PC-3 (cell line): ENCODE data around the gene TEX28. TPM values are rescaled to one million over a fixed set of nuclear protein-coding genes. Genes with fewer than 3 reads are reported as not detected.
"Not testable (repeated sequence)": the region's sequence is repeated elsewhere in the genome, so short reads cannot be mapped to it uniquely, and the experiment has no call there.

Source experiments
- ATAC-seq: fragments of 200-7000 bp; cut with Tn5 transposase; 2 replicates; pipeline ENCODE4 v1.9.1; 2020; ENCODE audit warnings: mild to moderate bottlenecking, moderate library complexity
- BruUV-seq: library from RNA; stranded (reverse); fragments of 400-500 nt; replicated peaks from 2 replicates; lab custom pipeline; 2021; lab: Mats Ljungman, UMichigan
- CTCF ChIA-PET: fragments of 300-600 bp; sonication (Branson Sonifier 250); formaldehyde crosslinking; loops from one replicate; lab custom pipeline; 2022; ENCODE audit warnings: antibody characterized with exemption; lab: Charles Lee
- POLR2A ChIA-PET: fragments of 300-600 bp; sonication (Branson Sonifier 250); formaldehyde crosslinking; loops from one replicate; lab custom pipeline; 2022; ENCODE audit warnings: antibody characterized with exemption; ENCODE audit not compliant: unreplicated experiment; lab: Charles Lee
- DNase-seq: peaks from one replicate; pipeline ENCODE4 v3.0.0-alpha.2; 2015
- H2AFZ ChIP-seq: fragments of 300-600 bp; sonication (generic); 2 replicates; pipeline ENCODE4 v1.6.0; 2016; ENCODE audit warnings: antibody characterized with exemption, low read length
- H3F3A ChIP-seq: fragments of 300-600 bp; sonication (generic); one replicate; pipeline ENCODE4 v1.6.0; 2017; ENCODE audit warnings: antibody characterized with exemption, low read length, control low read depth, mild to moderate bottlenecking; ENCODE audit not compliant: unreplicated experiment
- H3K27ac ChIP-seq: fragments of 300-600 bp; sonication (generic); 2 replicates; pipeline ENCODE4 v1.5.1; 2016; ENCODE audit warnings: mild to moderate bottlenecking, low read length
- H3K27me3 ChIP-seq: fragments of 300-600 bp; sonication (generic); 2 replicates; pipeline ENCODE4 v1.6.1; 2016; ENCODE audit warnings: low read length, mixed read lengths
- H3K36me3 ChIP-seq: fragments of 300-600 bp; sonication (generic); 2 replicates; pipeline ENCODE4 v1.6.1; 2016; ENCODE audit warnings: low read depth, mixed run types, low read length, mixed read lengths
- H3K4me1 ChIP-seq: fragments of 300-600 bp; sonication (generic); 2 replicates; pipeline ENCODE4 v1.5.1; 2016; ENCODE audit warnings: low read length; ENCODE audit not compliant: insufficient read depth
- H3K4me2 ChIP-seq: fragments of 300-600 bp; sonication (generic); 2 replicates; pipeline ENCODE4 v1.6.0; 2016; ENCODE audit warnings: low read length
- H3K4me3 ChIP-seq: fragments of 300-600 bp; sonication (generic); 2 replicates; pipeline ENCODE4 v1.5.1; 2016; ENCODE audit warnings: mild to moderate bottlenecking, low read length, mixed read lengths
- H3K79me2 ChIP-seq: fragments of 300-600 bp; sonication (generic); 2 replicates; pipeline ENCODE4 v1.6.1; 2017; ENCODE audit warnings: low read length, mixed read lengths
- H3K9ac ChIP-seq: fragments of 300-600 bp; sonication (generic); 2 replicates; pipeline ENCODE4 v1.6.0; 2016; ENCODE audit warnings: mild to moderate bottlenecking, low read length
- H3K9me2 ChIP-seq: fragments of 300-600 bp; sonication (generic); replicated peaks from 2 replicates; pipeline ENCODE4 v1.6.1; 2016; ENCODE audit warnings: mixed run types, low read length, mixed read lengths
- H3K9me3 ChIP-seq: fragments of 300-600 bp; sonication (generic); 2 replicates; pipeline ENCODE4 v1.6.1; 2016; ENCODE audit warnings: low read length, mixed read lengths
- H4K20me1 ChIP-seq: fragments of 300-600 bp; sonication (generic); 2 replicates; pipeline ENCODE4 v1.6.1; 2016; ENCODE audit warnings: low read length, mixed read lengths
- EZH2 ChIP-seq: fragments of 300-600 bp; sonication (generic); IDR thresholded peaks from one replicate; pipeline ENCODE4 v1.6.1; 2017; ENCODE audit warnings: antibody characterized with exemption, mild to moderate bottlenecking, low read length; ENCODE audit not compliant: unreplicated experiment
- EZH2phosphoT487 ChIP-seq: fragments of 300-600 bp; sonication (generic); IDR thresholded peaks from 2 replicates; pipeline ENCODE4 v1.6.1; 2018; ENCODE audit warnings: mild to moderate bottlenecking, antibody characterized with exemption, low read length, borderline replicate concordance
- intact Hi-C: fragments of 100-400 bp; cut with micrococcal nuclease; formaldehyde crosslinking; loops from 2 replicates; pipeline ENCODE4 v1.9.0; 2023
- total RNA-seq: library from RNA; depleted of rRNA; stranded (reverse); fragments of >200 nt; gene quantifications from 2 replicates; pipeline ENCODE4 v1.2.3, GENCODE V29; 2014
- TF ChIP-seq, protein P1 (sequence below): fragments of 300-600 bp; sonication (generic); conservative IDR thresholded peaks from 2 replicates; pipeline ENCODE4 v1.5.1; 2017; ENCODE audit warnings: antibody characterized with exemption, low read depth, mild to moderate bottlenecking, low read length

The TEX28 gene
- total RNA-seq, 1 experiment from 2014 or later = 0.11 TPM

DNA sequence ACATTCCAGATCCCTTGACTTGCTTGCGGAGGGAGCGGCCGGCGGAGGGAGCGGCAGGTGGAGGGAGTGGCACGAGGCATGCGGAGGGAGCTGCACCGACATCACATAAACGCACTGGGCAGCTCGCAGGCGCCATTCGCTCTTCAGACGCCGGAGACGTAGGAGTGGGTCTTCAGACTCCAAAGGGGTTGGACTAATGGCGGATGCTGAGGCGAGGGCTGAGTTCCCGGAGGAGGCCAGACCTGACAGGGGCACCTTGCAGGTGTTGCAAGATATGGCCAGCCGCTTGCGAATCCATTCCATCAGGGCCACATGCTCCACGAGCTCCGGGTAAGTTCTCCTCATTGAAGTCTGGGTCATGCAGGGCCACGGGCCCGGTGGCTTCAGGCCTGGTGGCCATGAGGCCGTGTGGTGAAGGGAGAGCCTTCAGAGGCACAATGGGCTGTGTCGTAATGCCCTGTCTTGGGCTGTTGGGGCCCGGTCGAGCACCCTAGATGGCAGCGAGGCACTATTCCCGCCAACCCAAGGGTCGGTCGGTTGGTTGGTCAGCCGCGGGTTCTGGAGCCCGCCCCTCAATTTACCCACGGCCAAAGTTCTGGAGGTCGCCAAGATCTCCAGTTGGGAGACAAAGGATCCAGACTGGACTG lies 863 bp upstream of the TEX28 start, which contains the start of gene TKTL1:
TSS of gene TKTL1 (plus strand) at position 132 of the 647 bp plus-strand sequence. CDS start at position 197, 65 bp downstream.
- Histone ChIP-seq H3K4me2 (no peak within 1 kb of the TSS), H3K4me1 (no peaks in the 10 kb centered on the region), H2AFZ (no peak within 1 kb of the TSS), H3K27ac (no peak within 1 kb of the TSS), H3K9me3 (no peaks in the 10 kb centered on the region), H3K79me2 (no peaks in the 10 kb centered on the region), H3K36me3 (no peaks in the 10 kb centered on the region), H3K9ac (no peak within 1 kb of the TSS), H3K9me2 (no peaks in the 10 kb centered on the region), H3F3A (no peaks in the 10 kb centered on the region), H3K4me3 (no peak within 1 kb of the TSS), H3K27me3 (no peaks in the 10 kb centered on the region), H4K20me1 (no peaks in the 10 kb centered on the region)
- POLR2A ChIA-PET = no interaction called here
- intact Hi-C loops = no loop called here
- CTCF ChIA-PET = no interaction called here
- ATAC-seq (no peak), DNase-seq (no peak)
- TF ChIP-seq EZH2phosphoT487 = no peak
- TF ChIP-seq, protein P1, sequence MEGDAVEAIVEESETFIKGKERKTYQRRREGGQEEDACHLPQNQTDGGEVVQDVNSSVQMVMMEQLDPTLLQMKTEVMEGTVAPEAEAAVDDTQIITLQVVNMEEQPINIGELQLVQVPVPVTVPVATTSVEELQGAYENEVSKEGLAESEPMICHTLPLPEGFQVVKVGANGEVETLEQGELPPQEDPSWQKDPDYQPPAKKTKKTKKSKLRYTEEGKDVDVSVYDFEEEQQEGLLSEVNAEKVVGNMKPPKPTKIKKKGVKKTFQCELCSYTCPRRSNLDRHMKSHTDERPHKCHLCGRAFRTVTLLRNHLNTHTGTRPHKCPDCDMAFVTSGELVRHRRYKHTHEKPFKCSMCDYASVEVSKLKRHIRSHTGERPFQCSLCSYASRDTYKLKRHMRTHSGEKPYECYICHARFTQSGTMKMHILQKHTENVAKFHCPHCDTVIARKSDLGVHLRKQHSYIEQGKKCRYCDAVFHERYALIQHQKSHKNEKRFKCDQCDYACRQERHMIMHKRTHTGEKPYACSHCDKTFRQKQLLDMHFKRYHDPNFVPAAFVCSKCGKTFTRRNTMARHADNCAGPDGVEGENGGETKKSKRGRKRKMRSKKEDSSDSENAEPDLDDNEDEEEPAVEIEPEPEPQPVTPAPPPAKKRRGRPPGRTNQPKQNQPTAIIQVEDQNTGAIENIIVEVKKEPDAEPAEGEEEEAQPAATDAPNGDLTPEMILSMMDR = no peak
- no peak for TF ChIP-seq EZH2
- no TSS peak for BruUV-seq

GRCh38 chrX:154286406-154286805 lies 8.5 kb downstream of the TEX28 start:
- H3K4me3 ChIP-seq, H3K9me2 ChIP-seq, H3K27me3 ChIP-seq, H3F3A ChIP-seq, H3K27ac ChIP-seq, H3K36me3 ChIP-seq, intact Hi-C loops, CTCF ChIA-PET, H3K4me1 ChIP-seq, H3K4me2 ChIP-seq, POLR2A ChIA-PET, H3K9me3 ChIP-seq, H4K20me1 ChIP-seq, H2AFZ ChIP-seq, DNase-seq, BruUV-seq, H3K79me2 ChIP-seq, ATAC-seq, H3K9ac ChIP-seq: not testable (repeated sequence)

DNA sequence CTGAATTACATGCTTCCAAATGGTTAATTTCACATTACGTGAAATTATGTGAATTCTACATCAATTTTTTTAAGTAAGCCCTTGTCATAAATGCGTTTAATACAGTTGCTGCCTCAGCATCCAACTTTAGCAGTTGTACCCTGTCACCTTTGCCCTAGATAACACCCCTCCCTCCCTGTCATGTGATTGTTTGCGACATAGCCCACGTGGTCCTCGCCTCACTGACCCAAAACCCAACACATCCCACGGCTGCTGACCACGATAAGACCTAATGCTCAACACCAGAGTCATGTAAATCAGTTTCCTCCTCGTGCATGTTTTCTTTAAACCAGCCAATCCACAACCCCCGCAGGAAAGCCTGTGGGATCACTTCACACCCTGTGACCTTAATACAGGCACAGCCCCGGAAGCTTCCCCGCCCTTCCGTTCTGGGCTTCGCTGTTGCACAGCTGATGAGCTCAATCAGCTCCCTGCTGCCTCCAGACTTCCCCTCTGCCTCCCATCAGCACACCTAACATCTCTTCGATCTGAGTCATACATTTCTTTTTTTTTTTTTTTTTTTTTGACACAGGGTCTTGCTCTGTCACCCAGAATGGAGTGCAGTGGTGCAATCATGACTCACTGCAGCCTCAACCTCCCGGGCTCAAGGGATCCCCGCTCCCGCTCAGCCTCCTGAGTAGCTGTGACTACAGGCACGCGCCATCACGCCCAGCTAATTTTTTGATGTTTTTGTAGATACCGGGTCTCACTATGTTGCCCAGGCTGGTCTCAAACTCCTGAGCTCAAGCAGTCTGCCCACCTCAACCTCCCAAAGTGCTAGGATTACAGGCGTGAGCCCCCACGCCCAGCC lies 10.2 kb downstream of the TEX28 start:
- H3K36me3 ChIP-seq, H3K9me3 ChIP-seq, H3F3A ChIP-seq, H3K27me3 ChIP-seq, H3K9me2 ChIP-seq, H4K20me1 ChIP-seq, POLR2A ChIA-PET, H3K9ac ChIP-seq, H3K4me2 ChIP-seq, H3K79me2 ChIP-seq, CTCF ChIA-PET, H3K27ac ChIP-seq, H3K4me3 ChIP-seq, BruUV-seq, H3K4me1 ChIP-seq, H2AFZ ChIP-seq, DNase-seq, intact Hi-C loops: not testable (repeated sequence)
- ATAC-seq = peak; percentile 95

- H3K4me1 ChIP-seq, BruUV-seq, CTCF ChIA-PET, H3K79me2 ChIP-seq, ATAC-seq, H3K9ac ChIP-seq, H3K9me2 ChIP-seq, H3K9me3 ChIP-seq, H3K4me3 ChIP-seq, H3K27me3 ChIP-seq, H3K36me3 ChIP-seq, POLR2A ChIA-PET, H2AFZ ChIP-seq, H4K20me1 ChIP-seq, H3K4me2 ChIP-seq, intact Hi-C loops, DNase-seq, H3K27ac ChIP-seq, H3F3A ChIP-seq: not testable (repeated sequence)
Observed at GRCh38 chrX:154269245-154269644, 25.7 kb downstream of the TEX28 start.

- H3K27ac ChIP-seq, H3K36me3 ChIP-seq, DNase-seq, CTCF ChIA-PET, H3K9me3 ChIP-seq, H3K9me2 ChIP-seq, H3K4me2 ChIP-seq, H2AFZ ChIP-seq, H3K27me3 ChIP-seq, H3K4me3 ChIP-seq, POLR2A ChIA-PET, H3K4me1 ChIP-seq, H3F3A ChIP-seq, ATAC-seq, intact Hi-C loops, BruUV-seq, H4K20me1 ChIP-seq, H3K79me2 ChIP-seq, H3K9ac ChIP-seq: not testable (repeated sequence)
Observed at GRCh38 chrX:154263072-154263471, 31.9 kb downstream of the TEX28 start.
